Measurements from ENCODE around the gene AHI1.
"Not testable (repeated sequence)": the region's sequence is repeated elsewhere in the genome, so short reads cannot be mapped to it uniquely, and the experiment has no call there.

AHI1 gene

GRCh38 chr6:135505222-135505621, 7.7 kb upstream of the AHI1 start:
- no peak for DNase-seq

- DNase-seq, result no peak
Measured at GRCh38 chr6:135504734-135505133, 7.2 kb upstream of the AHI1 start.

GRCh38 chr6:135503703-135504475, 6.3 kb upstream of the AHI1 start:
- no peak for DNase-seq

- DNase-seq, result no peak
Measured at GRCh38 chr6:135499441-135500340, 2.2 kb upstream of the AHI1 start.

GRCh38 chr6:135498185-135498841, 773 bp upstream of the AHI1 start:
- DNase-seq, result peak; percentile 60

GRCh38 chr6:135496800-135497411, 634 bp downstream of the AHI1 start:
- no peak for DNase-seq

- DNase-seq, result no peak
Measured at GRCh38 chr6:135493218-135493961, 4.2 kb downstream of the AHI1 start.

- DNase-seq, result no peak
Measured at GRCh38 chr6:135490381-135490780, 7.2 kb downstream of the AHI1 start.

- DNase-seq, result no peak
Measured at GRCh38 chr6:135488023-135488422, 9.5 kb downstream of the AHI1 start.

GRCh38 chr6:135483903-135484302, 13.6 kb downstream of the AHI1 start:
- DNase-seq, result not testable (repeated sequence)

GRCh38 chr6:135481783-135482369, 15.7 kb downstream of the AHI1 start:
- no peak for DNase-seq

GRCh38 chr6:135479601-135480000, 17.9 kb downstream of the AHI1 start:
- no peak for DNase-seq

- no peak for DNase-seq
Measured at GRCh38 chr6:135478626-135479025, 18.9 kb downstream of the AHI1 start.

- no peak for DNase-seq
Measured at GRCh38 chr6:135475292-135475886, 22.2 kb downstream of the AHI1 start.

GRCh38 chr6:135474362-135474761, 23.2 kb downstream of the AHI1 start:
- no peak for DNase-seq

- DNase-seq, result no peak
Measured at GRCh38 chr6:135465903-135466302, 31.6 kb downstream of the AHI1 start.

GRCh38 chr6:135465307-135465706, 32.2 kb downstream of the AHI1 start:
- no peak for DNase-seq

- no peak for DNase-seq
Measured at GRCh38 chr6:135464634-135465033, 32.9 kb downstream of the AHI1 start.

GRCh38 chr6:135461208-135461607, 36.3 kb downstream of the AHI1 start:
- DNase-seq, result no peak

- DNase-seq, result no peak
Measured at GRCh38 chr6:135458051-135458450, 39.5 kb downstream of the AHI1 start.

- DNase-seq, result no peak
Measured at GRCh38 chr6:135451617-135452190, 45.8 kb downstream of the AHI1 start.

All from activated CD8-positive, alpha-beta memory T cell treated with anti-CD3 and anti-CD28 coated beads, Interleukin-2, amount 50 U/mL, for 4 hours (primary cell).